ENCODE data around the gene ZNF649.
A peak's percentile ranks its signal among the peaks of the same experiment; 100 is the strongest.

ZNF649 gene

DNA sequence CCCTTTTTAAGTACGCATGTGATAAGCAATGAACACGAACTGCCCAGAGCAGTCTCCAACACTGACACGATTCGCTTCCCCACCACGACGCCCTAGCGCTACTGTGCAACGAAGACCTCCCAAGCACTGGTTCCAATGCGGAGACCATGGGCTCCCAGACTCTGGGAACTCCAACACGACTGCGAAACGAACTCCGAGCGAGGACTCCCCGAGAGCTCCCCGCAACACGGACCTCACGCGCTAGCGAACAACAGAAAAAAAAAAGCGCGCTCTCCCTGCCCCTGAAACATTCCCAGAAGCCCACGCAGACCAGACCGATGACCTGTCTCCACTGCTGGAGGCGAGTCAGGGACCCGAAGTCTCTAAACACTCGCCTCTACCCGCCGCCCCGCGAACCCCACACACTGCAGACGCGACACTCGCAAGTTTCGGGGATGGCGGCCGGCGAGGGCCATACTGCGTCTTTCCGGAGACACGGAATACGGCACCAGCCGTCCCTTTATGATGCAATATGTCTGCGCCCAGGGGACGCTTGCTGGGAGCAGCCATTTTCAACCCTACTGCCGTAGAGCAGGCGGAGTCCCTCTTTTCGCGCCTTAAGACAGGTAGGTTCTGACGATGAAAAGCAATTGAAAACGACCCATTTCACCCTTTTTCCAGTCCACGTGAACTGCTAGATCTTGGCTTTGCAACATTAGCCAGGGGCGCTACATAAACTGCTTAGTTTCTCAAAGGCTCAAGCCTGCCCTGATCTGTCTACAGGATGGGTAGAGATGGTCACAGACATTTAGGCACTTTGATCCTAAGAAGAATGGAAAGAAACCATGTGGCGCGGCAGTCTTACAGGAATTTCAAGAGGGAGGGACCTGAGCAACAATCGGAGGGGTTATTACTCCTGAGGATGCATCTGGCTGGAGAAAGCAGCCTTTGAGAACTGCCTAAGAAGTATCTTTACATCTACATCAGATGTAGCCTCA, 17.0 kb downstream of the ZNF649 start, which contains the start of gene ZNF577:
ZNF577 (minus strand) TSS at position 430 of the 977 bp plus-strand sequence. CDS start 7,569 bp downstream, outside the sequence.
- DNase-seq = peak; percentile 46

DNA sequence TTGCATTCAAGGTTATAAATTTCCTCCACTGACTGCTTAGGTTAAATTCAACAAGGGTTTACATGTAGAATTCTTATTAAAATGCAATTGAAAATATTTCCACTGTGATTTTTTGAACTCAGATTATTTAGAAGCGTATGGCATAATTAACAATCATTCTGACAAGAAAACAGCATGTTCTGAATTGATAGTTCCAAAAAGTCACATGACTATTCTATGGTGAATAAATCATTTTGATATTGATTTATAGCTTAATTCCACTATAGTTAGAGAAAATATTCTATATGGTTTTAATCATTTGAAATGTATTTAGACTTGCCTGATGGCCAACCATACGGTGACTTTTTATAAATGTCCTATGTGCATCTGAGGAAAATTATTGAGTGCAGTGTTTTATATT, 20.1 kb downstream of the ZNF649 start:
- DNase-seq = no peak

DNA sequence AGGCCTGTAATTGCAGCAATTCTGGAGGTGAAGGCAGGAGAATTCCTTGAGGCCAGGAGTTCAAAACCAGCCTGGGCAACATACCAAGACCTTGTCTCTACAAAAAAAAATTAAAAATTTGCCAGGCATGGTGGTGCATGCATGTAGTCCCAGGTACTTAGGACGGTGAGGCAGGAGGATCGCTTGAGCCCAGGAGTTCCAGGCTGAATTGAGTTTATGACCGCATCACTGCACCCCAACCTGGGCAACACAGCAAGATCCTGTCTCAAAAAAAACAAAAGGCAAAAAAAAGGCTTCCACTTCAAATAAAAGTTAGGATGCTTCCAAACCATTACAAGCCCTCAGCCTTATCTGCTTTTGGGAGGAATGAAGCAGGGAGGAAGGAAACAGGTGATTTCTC, 22.3 kb downstream of the ZNF649 start:
- no peak for DNase-seq

DNA sequence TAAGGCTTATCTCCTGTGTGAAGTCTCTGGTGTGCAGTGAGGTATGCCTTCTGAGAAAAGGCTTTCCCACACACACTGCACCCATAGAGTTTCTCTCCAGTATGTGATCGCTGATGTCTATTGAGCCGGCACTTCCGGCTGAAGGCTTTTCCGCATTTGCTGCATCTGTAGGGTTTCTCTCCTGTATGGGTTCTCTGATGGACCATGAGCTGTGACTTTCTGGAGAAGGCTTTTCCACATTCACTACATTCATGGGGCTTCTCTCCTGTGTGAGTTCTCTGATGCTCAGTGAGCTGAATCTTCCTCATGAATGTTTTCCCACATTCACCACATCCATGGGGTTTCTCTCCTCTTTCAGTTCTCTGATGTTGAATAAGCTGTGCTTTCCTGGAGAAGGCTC, 31.7 kb downstream of the ZNF649 start:
- no peak for DNase-seq

DNA sequence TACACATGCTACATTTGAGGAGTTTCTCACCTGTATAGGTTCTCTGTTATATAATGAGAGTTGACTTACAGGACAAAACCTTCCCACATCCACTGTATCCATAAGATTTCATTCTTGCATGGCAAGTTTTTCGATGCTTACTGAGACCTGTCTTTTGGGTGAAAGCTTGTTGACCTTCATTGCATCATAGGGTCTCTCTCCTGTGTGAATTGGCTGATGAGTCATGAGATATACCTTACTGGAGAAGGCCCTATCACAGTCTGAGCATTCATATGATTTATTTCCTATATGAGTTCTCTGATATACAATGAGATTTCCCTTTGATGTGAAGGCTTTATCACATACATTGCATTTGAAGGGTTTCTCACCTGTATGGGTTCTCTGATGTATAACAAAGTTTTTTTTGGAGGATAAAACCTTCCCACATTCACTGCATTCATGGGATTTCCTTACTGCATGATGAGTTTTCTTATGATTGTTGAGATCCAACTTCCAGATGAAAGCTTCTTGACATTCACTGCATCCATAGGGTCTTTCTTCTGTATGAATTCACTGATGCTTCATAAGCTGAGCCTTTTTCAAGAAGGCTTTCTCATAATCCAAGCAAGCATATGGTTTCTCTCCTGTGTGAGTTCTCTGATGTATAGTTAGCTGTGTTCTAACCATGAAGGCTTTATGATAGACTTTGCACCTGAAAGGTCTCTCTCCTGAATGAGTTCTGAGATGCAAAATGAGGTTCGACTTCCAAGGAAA, 42.8 kb downstream of the ZNF649 start:
- DNase-seq = no peak
